Inflammatory macrophage treated with lipopolysaccharide for 1 hour (primary cell): ENCODE results near the gene CCDC43.
"Not testable (repeated sequence)": the region's sequence is repeated elsewhere in the genome, so short reads cannot be mapped to it uniquely, and the experiment has no call there.

Source experiments
- DNase-seq, 2 donors: peaks; one replicate each; pipeline ENCODE4 v3.0.0-alpha.2; 2020 to 2022

CCDC43 gene

GRCh38 chr17:44689477-44690217, at the start of gene CCDC43:
CCDC43 (minus strand) TSS chr17:44689776; CDS start chr17:44689753, 23 bp downstream.
- DNase-seq, result peak; percentile 82 to 90

GRCh38 chr17:44738214-44738906, 48.8 kb upstream of the CCDC43 start:
- DNase-seq, result peak in 1 of 2 donors; percentile 2

- no peak for DNase-seq
Measured at GRCh38 chr17:44736551-44737240, 47.1 kb upstream of the CCDC43 start.

GRCh38 chr17:44734272-44734671, 44.7 kb upstream of the CCDC43 start:
- no peak for DNase-seq

GRCh38 chr17:44733753-44734152, 44.2 kb upstream of the CCDC43 start:
- no peak for DNase-seq

GRCh38 chr17:44726121-44726520, 36.5 kb upstream of the CCDC43 start:
- not testable (repeated sequence) for DNase-seq

GRCh38 chr17:44722254-44722653, 32.7 kb upstream of the CCDC43 start:
- DNase-seq, result no peak

- DNase-seq, result no peak
Measured at GRCh38 chr17:44719444-44719843, 29.9 kb upstream of the CCDC43 start.

- DNase-seq, result peak; percentile 85 to 97
Measured at GRCh38 chr17:44708401-44709263, 19.1 kb upstream of the CCDC43 start, which contains the start of gene DBF4B. DBF4B (plus strand) TSS chr17:44708665; CDS start chr17:44708821, 156 bp downstream.

GRCh38 chr17:44707755-44708400, 18.3 kb upstream of the CCDC43 start:
- DNase-seq, result no peak

- DNase-seq, result not testable (repeated sequence)
Measured at GRCh38 chr17:44700288-44700687, 10.7 kb upstream of the CCDC43 start.

GRCh38 chr17:44693609-44694008, 4.0 kb upstream of the CCDC43 start:
- no peak for DNase-seq

- DNase-seq, result peak in 1 of 2 donors; percentile 9
Measured at GRCh38 chr17:44690746-44691306, 1.2 kb upstream of the CCDC43 start.

- DNase-seq, result no peak
Measured at GRCh38 chr17:44688675-44689476, 700 bp downstream of the CCDC43 start.

GRCh38 chr17:44688200-44688599, 1.4 kb downstream of the CCDC43 start:
- DNase-seq, result no peak

- DNase-seq, result no peak
Measured at GRCh38 chr17:44687756-44688155, 1.8 kb downstream of the CCDC43 start.

- DNase-seq, result peak; percentile 18 to 64
Measured at GRCh38 chr17:44683303-44683702, 6.3 kb downstream of the CCDC43 start.

- no peak for DNase-seq
Measured at GRCh38 chr17:44677136-44677535, 12.4 kb downstream of the CCDC43 start.

GRCh38 chr17:44673893-44674292, 15.7 kb downstream of the CCDC43 start:
- no peak for DNase-seq

GRCh38 chr17:44672479-44673093, 17.0 kb downstream of the CCDC43 start:
- peak; percentile 19 to 62 for DNase-seq
